ENCODE results near the gene TM6SF1.

- TF ChIP-seq SPI1 (IDR thresholded peaks at IDR 0.05; ENCODE audit: low read depth, low read length) = no peak
- TF ChIP-seq POLR2AphosphoS5 (IDR thresholded peaks at IDR 0.05; ENCODE audit: low read depth, low read length) = no peak
Observed at GRCh38 chr15:83102346-83102745, 5.1 kb upstream of the TM6SF1 start.

Data from GM12891 (cell line).